Jurkat, Clone E6-1 (cell line): ENCODE results near the gene DEFB129.
"Not testable (repeated sequence)": the region's sequence is repeated elsewhere in the genome, so short reads cannot be mapped to it uniquely, and the experiment has no call there.

Source experiments
- DNase-seq: peaks from one replicate; pipeline ENCODE4 v3.0.0-alpha.2; 2011; ENCODE audit warnings: low read depth, low spot score
- H3K4me3 ChIP-seq: 2 replicates; pipeline ENCODE4 v1.5.1; 2011; ENCODE audit warnings: mild to moderate bottlenecking, low read length, control low read depth, moderate library complexity

DEFB129 gene

DNA sequence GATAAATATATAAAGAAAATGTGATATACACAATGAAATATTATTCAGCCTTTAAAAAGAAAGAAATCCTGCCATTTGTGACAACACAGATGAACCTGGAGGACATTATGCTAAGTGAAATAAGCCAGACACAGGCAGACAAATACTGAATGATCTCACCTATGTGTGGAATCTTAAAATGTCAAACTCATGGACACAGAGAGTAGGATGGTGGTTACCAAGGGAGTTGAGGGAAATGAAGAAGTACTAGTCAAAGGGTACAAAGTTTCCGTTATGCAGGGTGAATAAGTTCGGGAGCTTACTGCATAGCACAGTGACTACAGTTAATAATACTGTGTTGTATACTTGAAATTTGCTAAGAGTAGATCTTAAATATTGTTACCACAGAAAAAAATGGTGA, 15.8 kb downstream of the DEFB129 start:
- DNase-seq: no peak
- no peak overlapping the region for H3K4me3 ChIP-seq

DNA sequence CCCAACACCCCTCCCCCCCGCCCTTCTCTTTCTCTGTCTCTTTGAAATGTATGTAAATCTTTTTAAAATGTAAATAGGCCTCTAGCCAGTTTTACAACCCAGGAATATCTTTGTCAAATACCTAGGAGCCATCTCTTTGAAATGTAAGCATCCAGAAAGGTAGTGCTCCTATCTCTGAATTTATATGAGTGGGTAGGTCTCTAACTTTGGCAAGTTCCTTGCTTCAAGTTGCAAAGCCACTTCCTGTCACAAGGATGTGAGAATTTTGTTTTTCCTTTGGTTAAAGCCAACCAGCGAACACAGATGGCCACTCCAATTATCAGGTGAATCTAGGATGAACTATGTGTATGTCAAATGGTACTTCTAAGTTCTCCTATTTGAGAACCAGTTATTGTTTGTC, 24.3 kb downstream of the DEFB129 start:
- peak; percentile 35 for DNase-seq
- H3K4me3 ChIP-seq: no peak overlapping the region

DNA sequence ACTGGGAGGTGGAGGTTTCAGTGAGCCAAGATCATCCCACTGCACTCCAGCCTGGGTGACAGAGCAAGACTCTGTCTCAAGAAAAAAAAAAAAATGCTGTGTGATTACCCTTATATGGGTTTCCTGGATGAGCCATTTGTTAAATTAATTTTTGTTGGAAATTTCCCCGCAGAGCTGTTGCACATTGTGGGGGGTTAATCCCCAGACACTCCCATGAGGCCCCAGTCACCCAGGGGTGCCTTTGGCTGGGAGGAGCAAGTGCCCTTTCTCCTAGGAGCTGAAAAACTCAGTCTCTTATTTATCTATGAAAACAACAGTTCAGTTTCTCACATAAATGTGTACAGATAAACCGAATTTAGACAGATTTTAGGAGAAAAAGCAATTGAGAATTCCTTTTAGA, 25.7 kb downstream of the DEFB129 start:
- H3K4me3 ChIP-seq: no peak overlapping the region
- DNase-seq: no peak

DNA sequence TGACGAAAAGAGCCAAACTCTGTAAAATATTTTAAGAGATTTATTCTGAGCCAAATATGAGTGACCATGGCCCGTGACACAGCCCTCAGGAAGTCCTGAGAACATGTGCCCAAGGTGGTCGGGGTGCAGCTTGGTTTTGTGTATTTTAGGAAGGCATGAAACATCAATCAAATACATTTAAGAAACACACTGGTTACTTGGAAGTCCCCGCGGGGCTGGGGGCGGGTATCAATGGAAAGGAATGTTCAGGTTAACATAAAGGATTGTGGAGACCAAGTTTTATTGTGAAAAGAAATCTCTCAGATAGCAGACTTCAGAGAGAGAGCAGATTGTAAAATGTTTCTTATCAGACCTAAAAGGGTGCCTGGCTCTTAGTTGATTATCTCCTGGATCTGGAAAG, 26.4 kb downstream of the DEFB129 start:
- DNase-seq, H3K4me3 ChIP-seq: not testable (repeated sequence)

DNA sequence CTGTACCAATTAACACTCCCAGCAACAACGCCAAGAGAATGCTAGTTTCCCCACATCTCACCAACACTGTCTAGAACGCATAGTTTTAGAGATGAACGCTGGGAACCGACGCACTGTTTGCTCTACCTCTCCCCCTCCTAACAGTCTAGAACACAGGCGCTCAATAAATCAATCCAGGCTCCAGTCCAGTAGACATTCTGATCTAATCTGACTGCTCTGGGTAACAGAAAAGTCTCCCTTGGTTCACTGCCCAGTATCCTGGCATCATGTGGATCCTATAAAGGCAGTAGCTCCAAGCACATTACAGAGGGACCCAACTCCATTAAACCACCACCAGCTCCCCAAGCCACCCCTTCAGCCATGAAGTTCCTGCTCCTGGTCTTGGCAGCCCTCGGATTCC, 30.4 kb downstream of the DEFB129 start, which contains the start of gene DEFB132:
Gene DEFB132 (plus strand): TSS at position 306 of the 400 bp plus-strand sequence. CDS start 55 bp downstream, at position 361.
- H3K4me3 ChIP-seq: no peak within 1 kb of the TSS
- no peak for DNase-seq

DNA sequence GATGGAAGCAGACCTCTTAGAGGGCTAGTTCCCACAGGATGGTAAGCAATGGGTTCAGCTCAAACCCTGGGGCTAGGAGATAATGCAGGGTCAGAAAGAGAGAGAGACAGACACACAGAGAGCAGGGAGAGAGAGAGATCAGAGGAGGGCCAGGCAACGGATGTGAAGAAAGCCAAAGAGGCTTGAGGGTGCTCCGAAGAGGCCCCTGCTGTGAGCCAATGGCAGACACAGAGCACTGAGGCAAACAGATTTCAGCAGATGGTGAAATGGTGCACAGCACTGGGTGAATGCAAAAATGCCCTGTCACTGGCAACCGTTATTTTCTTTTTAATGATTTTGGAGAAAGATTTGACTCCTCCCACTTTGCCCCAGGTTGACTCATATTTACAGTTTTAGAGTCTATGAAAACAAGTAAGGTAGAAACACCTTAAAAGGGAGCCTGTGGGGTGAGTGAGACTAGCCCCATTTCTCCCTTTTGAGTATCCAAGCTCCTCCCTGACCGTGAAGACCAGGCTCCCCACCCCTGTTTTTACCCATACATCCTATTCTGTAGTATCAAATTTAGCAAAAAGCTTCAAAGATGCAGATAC, 31.3 kb downstream of the DEFB129 start:
- no peak overlapping the region for H3K4me3 ChIP-seq
- DNase-seq: no peak

DNA sequence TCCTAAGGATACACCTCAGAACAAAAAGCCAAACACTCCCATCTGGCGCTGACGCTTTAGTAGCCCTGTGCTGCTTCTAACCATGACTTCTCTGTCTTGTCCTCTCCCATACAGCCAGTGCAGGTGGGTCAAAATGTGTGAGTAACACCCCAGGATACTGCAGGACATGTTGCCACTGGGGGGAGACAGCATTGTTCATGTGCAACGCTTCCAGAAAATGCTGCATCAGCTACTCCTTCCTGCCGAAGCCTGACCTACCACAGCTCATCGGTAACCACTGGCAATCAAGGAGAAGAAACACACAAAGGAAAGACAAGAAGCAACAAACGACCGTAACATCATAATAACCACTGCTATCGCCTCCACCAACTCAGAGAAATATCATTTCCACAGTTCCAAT, 31.9 kb downstream of the DEFB129 start:
- no peak overlapping the region for H3K4me3 ChIP-seq
- peak; percentile 32 for DNase-seq

DNA sequence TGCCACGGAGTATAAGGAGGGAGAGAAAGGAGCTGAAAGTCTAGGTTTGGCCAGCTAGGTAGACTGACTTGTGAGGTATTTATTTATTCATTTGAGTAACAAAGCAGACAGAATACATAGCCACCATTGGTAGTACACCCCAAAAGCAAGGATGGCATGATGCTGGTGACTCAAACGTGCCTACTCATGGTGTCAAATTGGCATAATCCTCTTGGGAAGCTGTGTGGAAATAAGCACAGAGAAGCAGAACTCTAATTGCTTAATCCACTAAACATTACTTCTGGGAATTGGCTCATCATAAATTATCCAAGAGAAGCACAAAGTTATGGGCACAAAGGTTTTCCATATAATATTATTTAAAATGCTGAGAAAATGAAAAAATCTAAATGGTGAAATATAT, 32.9 kb downstream of the DEFB129 start:
- H3K4me3 ChIP-seq: no peak overlapping the region
- no peak for DNase-seq

DNA sequence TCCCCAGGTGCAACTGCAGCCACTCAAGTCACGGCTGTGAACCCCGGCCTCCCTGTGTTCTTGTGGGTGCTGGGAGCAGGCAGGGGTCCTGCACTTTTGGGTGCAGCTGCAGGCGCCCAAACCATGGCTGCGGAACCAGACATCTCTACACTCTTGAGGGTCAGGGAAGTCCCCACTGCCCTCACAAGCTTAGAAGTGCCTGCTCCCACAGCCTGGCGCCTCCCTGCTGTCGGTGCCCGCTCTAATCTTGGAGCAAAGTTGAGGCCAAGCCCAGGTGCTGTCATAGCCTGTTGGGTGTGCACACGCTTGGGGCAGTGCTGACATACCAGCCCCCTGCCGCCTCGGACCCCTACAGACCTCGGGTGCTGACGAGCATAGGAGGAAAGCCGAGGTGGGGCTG, 36.6 kb downstream of the DEFB129 start:
- no peak for DNase-seq
- no peak overlapping the region for H3K4me3 ChIP-seq

DNA sequence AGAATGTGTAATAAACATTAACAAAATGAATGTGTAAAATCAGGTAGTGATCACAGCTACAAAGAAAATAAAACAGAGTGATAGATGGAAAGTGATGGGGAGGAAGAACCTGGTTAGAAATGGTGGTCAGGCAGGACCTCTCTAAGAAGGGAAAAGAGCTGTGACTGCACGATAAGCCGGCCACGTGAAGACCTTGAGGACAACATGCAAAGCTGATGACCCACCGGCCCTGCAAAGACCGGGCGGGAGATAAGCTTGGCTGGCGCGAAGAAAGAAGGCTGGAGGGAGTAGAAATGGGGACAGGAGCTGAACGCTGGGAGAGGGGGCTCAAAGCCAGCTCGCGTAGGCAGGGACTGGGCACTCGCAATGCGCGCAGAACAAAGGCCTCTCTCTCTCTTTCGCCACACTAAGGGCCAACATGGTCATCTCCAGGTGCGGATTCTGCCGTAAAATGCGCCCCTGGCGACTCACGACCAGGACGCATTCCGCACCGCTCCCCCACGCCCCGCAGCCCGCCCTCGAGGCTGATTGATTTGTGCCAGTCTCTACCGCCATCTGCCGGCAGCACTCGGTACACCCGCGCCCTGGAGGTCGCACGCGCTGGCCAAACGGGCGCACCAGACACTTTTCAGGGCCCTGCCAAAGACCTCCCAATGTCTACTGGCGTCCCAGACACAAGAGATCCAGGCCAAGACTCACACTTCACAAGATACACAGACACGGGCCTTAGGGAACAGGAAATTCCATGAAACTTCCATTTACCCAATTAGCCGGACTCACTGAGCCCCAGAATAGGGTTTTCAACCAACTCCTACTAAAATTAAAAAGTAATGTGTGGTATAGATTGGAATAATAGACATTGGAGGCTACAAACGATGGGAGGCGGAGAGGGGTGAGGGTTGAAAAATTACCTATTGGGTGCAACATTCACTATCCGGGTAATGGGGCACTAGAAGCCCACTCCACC, 39.8 kb downstream of the DEFB129 start:
- DNase-seq: peak; percentile 74
- peak overlapping the region; percentile 65 for H3K4me3 ChIP-seq

DNA sequence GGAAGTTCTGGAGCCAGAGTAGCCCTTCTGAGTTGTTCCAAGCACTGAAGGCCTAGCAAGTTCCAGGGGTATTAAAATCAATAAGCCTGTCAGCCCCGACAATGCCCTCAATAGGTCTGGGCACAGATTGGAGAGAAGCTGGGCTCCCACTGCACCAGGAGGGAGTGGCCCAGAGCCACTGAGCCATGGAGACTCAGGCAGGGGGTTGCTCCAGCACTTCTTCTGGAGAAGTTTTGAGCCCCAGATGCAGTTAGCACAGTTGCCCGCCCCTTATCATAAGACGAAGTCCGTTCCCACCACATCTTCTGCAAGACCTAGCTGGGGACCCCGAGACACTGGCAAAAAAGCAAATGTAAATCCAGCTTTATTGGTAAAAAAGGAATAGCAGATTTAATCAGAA, 43.5 kb downstream of the DEFB129 start:
- no peak overlapping the region for H3K4me3 ChIP-seq
- no peak for DNase-seq

DNA sequence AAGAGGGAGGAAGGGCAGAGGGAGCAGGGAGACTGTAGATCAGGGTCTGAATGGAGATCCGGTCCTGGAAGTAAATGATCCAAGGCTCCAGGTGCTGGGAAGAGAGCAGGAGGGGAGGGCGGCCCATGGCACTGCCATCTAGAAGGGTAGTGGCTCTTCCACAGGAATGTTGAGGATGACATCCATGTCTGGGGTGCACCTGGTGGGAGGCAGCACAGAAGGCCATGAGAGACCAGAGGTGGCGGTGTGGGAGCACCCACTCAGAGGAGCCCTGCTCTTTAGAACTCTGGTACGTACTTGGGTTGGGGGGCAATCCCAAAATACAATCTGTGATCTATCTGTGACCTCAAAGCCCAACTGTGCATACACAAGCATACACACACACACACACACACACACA, 44.0 kb downstream of the DEFB129 start:
- DNase-seq: no peak

DNA sequence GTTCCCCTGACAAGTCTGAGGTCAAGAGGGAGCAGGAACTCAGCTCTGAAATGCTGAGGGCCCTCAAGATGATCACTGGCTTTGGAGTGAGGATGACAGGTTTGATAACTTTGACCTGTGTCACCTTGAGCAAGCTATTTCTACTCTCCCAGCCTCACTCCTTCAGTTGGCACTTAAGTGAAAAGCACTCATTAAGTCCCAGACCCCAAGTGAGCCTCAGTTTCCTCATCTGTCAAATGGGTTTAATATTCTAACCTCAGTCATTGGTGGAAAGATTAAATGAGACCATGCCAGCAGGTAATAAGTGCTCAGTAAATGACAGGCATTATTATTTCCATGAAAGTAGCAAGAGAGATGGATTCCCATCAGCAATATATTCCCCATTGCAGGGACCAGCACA, 44.5 kb downstream of the DEFB129 start:
- no peak for DNase-seq
- no peak overlapping the region for H3K4me3 ChIP-seq

More for the DNA sequence above, 44.0 kb downstream of the DEFB129 start:
- no peak overlapping the region for H3K4me3 ChIP-seq

DNA sequence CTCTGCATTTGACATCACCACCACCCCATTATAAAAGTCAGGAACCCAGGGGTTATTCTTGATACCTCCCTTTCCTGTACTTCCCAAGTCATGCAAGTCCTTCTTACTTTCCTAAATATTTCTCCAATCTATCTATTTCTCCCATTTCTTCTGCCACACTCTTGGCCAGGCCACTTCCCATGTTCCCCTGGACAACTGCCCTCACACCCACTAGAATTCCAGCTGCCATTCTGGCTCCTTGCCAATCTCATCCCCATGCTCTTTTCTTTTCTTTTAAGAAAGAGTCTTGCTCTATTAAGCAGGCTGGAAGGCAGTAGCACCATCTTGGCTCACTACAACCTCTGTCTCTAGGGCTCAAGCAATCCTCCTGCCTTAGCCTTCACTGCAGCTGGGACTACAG, 45.7 kb downstream of the DEFB129 start:
- no peak for DNase-seq
- no peak overlapping the region for H3K4me3 ChIP-seq

DNA sequence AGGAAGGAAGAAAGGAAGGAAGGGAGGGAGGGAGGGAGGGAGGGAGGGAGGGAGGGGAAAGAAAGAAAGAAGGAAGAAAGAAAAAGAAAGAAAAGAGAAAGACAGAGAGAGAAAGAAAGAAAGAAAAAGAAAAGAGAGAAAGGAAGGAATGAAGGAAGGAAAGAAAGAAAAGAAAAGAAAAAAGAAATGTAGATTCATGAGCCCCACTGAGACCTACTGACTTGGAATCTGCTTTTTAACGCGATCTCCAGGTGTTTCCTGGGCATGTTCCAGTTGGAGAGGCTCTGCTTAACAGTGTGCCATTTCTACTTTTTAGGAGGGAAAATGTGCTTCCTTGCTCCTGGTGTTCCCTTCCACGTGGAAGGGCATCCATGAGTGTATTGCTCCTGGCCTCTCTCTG, 46.8 kb downstream of the DEFB129 start:
- no peak overlapping the region for H3K4me3 ChIP-seq
- no peak for DNase-seq

DNA sequence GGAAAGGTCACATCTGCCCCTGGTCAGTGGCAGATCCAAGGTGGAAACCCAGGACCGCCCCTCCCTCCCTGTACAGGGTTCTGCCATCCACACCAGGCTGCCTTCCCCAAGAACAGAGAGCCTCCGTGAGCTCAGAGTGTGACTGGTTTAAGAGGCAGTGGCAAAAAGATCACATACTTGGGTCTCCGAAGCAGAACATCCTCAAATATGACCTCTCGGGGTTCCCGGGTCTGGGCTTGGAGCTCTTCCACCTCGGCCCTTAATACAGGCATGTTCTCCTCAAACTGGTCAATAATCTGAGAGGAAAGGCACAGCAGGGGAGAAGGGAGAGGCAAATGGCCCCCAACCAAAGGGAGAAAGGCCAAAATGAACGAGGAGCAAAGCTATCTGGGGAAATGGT, 48.7 kb downstream of the DEFB129 start:
- H3K4me3 ChIP-seq: no peak overlapping the region
- no peak for DNase-seq

DNA sequence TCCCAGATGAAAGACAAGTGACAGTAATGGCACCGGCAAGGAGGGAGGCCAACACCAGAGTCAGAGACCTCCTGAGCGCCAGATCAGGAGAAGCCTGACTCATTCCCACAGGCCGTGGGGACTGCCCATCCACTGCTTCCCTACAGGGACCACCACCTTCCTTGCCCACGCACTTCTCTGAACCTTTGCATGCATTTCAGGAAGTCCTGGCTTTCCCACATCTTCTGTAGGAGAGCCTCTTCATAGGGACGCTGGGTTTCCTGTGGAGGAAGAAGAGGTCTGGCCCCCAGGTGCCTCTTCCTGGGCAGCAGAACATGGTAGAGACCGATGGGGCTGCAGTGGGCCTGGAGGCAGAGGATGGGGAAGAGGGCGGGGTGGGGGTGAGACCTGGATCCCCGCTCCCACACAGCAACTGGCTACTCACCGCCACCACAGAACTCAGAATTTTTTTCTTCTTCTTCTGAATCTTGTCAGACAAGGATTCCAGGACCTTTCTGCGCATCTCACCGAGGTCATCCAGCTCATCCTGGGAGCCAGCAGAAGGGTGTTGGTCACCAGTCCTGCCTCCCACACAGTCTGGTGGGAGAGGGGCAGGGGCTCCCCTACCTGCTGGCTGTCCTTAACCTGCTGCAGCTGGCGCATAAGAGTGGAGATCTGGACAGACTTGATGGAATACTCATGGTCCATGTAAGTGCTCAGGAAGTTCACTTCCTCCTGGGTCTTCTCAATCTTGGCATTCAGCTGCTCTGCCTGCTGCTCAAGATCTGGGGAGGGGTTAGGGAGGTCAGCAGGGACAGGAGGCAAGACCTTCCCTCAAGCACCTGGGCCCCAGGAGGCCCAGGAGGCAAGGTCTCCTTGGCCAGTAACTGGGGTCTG, 49.8 kb downstream of the DEFB129 start:
- DNase-seq: no peak

DNA sequence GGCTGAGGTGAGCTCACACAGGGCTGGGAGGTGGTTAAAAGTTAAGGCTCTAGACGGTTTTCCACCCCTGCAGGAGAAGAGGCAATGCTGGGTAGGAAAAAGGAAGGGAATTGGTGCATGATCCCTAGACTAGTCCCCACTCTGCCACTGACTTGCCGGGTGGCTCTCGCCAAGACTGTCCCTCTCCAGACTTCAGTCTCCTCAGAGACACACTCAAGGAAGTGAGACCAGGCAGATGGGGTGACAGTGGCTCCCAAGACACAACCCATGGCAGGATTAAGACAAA, 50.4 kb downstream of the DEFB129 start:
- DNase-seq: no peak
- no peak overlapping the region for H3K4me3 ChIP-seq

More for the DNA sequence above, 49.8 kb downstream of the DEFB129 start:
- H3K4me3 ChIP-seq: no peak overlapping the region

DNA sequence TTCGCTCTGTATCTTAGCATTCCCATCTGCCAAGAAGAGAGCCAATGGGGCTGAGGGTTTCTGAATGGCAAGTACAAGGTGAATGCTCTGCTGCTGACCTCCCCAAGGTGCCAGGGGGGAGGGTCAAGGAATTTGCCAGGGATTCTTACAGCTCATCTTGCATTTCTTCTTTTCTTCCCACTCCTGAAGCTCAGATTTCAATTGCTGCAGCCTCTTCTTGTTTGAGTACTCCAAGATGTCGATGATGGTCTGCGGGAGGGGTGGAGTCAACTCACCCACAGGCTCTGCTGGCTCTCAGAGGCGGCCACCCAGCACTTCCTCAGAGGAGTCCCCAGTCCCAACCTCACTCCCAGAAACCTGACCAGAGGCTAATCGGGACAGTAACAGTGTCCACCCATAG, 51.1 kb downstream of the DEFB129 start:
- no peak overlapping the region for H3K4me3 ChIP-seq
- DNase-seq: no peak
